Liver (tissue), 9 donors: Measurements from ENCODE around the gene PRPF19. TPM values are rescaled to one million over a fixed set of nuclear protein-coding genes. Genes with fewer than 3 reads are reported as not detected.

Experiments used
- DNase-seq: peaks from one replicate; pipeline ENCODE4 v3.0.0-alpha.2; 2017; ENCODE audit warnings: low spot score
- H3K27ac ChIP-seq, 2 donors: one replicate each; pipeline ENCODE4 v1.7.0; 2013; ENCODE audit warnings: inconsistent platforms in 2 of 2, low read length in 2 of 2, control low read depth in 1 of 2, low read depth in 1 of 2, mild to moderate bottlenecking in 1 of 2
- H3K27me3 ChIP-seq, 4 donors: one replicate each; pipeline versions ENCODE4 v1.6.1 to v1.7.0; 2013; ENCODE audit warnings: low read length in 3 of 4, inconsistent platforms in 1 of 4, mild to moderate bottlenecking in 1 of 4, moderate library complexity in 1 of 4; ENCODE audit not compliant: control insufficient read depth in 4 of 4, insufficient read depth in 4 of 4
- H3K36me3 ChIP-seq, 4 donors: one replicate each; pipeline versions ENCODE4 v1.6.1 to v1.7.0; 2013; ENCODE audit warnings: low read length in 3 of 4, mild to moderate bottlenecking in 3 of 4, low read depth in 1 of 4, moderate library complexity in 1 of 4; ENCODE audit not compliant: control insufficient read depth in 4 of 4, insufficient read depth in 3 of 4
- H3K4me1 ChIP-seq, 4 donors: one replicate each; pipeline versions ENCODE4 v1.6.1 to v1.7.0; 2013; ENCODE audit warnings: low read length in 3 of 4, mild to moderate bottlenecking in 3 of 4, moderate library complexity in 1 of 4; ENCODE audit not compliant: control insufficient read depth in 4 of 4, insufficient read depth in 4 of 4
- H3K4me3 ChIP-seq, 3 donors: one replicate each; pipeline versions ENCODE4 v1.6.1 to v1.7.0; 2013; ENCODE audit warnings: low read length in 3 of 3, control low read depth in 1 of 3, low read depth in 1 of 3, mild to moderate bottlenecking in 1 of 3
- H3K9ac ChIP-seq, 2 donors: one replicate each; pipeline ENCODE4 v1.7.0; 2013; ENCODE audit warnings: low read length in 2 of 2, mild to moderate bottlenecking in 2 of 2, moderate library complexity in 2 of 2, control low read depth in 1 of 2, low read depth in 1 of 2
- H3K9me3 ChIP-seq, 4 donors: one replicate each; pipeline versions ENCODE4 v1.6.1 to v1.7.0; 2013; ENCODE audit warnings: low read length in 3 of 4; ENCODE audit not compliant: control insufficient read depth in 4 of 4
- ATF3 ChIP-seq: IDR thresholded peaks from 2 replicates; pipeline ENCODE4 v1.6.1; 2016; ENCODE audit warnings: antibody characterized with exemption
- CTCF ChIP-seq: fragments of 150-350 bp; IDR thresholded peaks from 2 replicates; pipeline ENCODE4 v1.5.1; 2017; ENCODE audit warnings: improper control_type of control experiment, low read depth, low read length; ENCODE audit not compliant: missing input control
- EGR1 ChIP-seq, 2 donors: IDR thresholded peaks; 2 replicates each; pipeline ENCODE4 v1.6.1; 2016 to 2018; ENCODE audit warnings: antibody characterized with exemption in 2 of 2, low read depth in 2 of 2
- FOXA1 ChIP-seq: IDR thresholded peaks from 2 replicates; pipeline ENCODE4 v1.6.1; 2016; ENCODE audit warnings: antibody characterized with exemption
- FOXA2 ChIP-seq: IDR thresholded peaks from 2 replicates; pipeline ENCODE4 v1.6.1; 2016; ENCODE audit warnings: antibody characterized with exemption
- GABPA ChIP-seq, 2 donors: IDR thresholded peaks in 1 of 2; conservative IDR thresholded peaks in 1 of 2; 2 replicates each; pipeline ENCODE4 v1.6.1; 2016; ENCODE audit warnings: antibody characterized with exemption in 2 of 2, mild to moderate bottlenecking in 1 of 2, moderate library complexity in 1 of 2
- HNF4A ChIP-seq, 2 donors: conservative IDR thresholded peaks; 2 replicates each; pipeline ENCODE4 v1.6.1; 2016; ENCODE audit warnings: antibody characterized with exemption in 2 of 2, mild to moderate bottlenecking in 2 of 2
- HNF4G ChIP-seq: IDR thresholded peaks from 2 replicates; pipeline ENCODE4 v1.6.1; 2016; ENCODE audit warnings: antibody characterized with exemption
- JUND ChIP-seq, 2 donors: IDR thresholded peaks; 2 replicates each; pipeline ENCODE4 v1.6.1; 2016; ENCODE audit warnings: antibody characterized with exemption in 2 of 2
- MAX ChIP-seq: IDR thresholded peaks from 2 replicates; pipeline ENCODE4 v1.6.1; 2016; ENCODE audit warnings: antibody characterized with exemption
- NR2F2 ChIP-seq: IDR thresholded peaks from 2 replicates; pipeline ENCODE4 v1.6.1; 2016; ENCODE audit warnings: antibody characterized with exemption
- RAD21 ChIP-seq, 2 donors: IDR thresholded peaks; 2 replicates each; pipeline ENCODE4 v1.6.1; 2016; ENCODE audit warnings: antibody characterized with exemption in 2 of 2, mild to moderate bottlenecking in 2 of 2
- REST ChIP-seq: IDR thresholded peaks from 2 replicates; pipeline ENCODE4 v1.6.1; 2016; ENCODE audit warnings: antibody characterized with exemption, mild to moderate bottlenecking
- RXRA ChIP-seq, 2 donors: IDR thresholded peaks; 2 replicates each; pipeline ENCODE4 v1.6.1; 2017 to 2018; ENCODE audit warnings: antibody characterized with exemption in 2 of 2, mild to moderate bottlenecking in 1 of 2
- SP1 ChIP-seq: IDR thresholded peaks from 2 replicates; pipeline ENCODE4 v1.6.1; 2018; ENCODE audit warnings: antibody characterized with exemption, mild to moderate bottlenecking
- TAF1 ChIP-seq: conservative IDR thresholded peaks from 2 replicates; pipeline ENCODE4 v1.6.1; 2016; ENCODE audit warnings: antibody characterized with exemption, mild to moderate bottlenecking
- YY1 ChIP-seq: IDR thresholded peaks from 2 replicates; pipeline ENCODE4 v1.6.1; 2016; ENCODE audit warnings: antibody characterized with exemption, mild to moderate bottlenecking
- ZBTB33 ChIP-seq: IDR thresholded peaks from 2 replicates; pipeline ENCODE4 v1.6.1; 2016; ENCODE audit warnings: antibody characterized with exemption
- WGBS: extraction: QIAGEN DNeasy Blood & Tissue Kit; methylation state at CpG from one replicate; pipeline ENCODE4 v1.1.7; 2013; 5-methylcytosine and 5-hydroxymethylcytosine counted together
- polyA plus RNA-seq, 2 donors: library from polyadenylated mRNA; stranded (reverse) in 1 of 2; unstranded in 1 of 2; fragments of 200-250 nt in 1 of 2; fragments of >200 nt in 1 of 2; fragmentation: Nextera tagmentation in 1 of 2; extraction: Ambion mirVana in 1 of 2; gene quantifications; one replicate each; pipeline versions ENCODE4 v1.2.1 to v1.2.3, GENCODE V29; 2013 to 2015
- total RNA-seq, 2 donors: library from RNA; depleted of rRNA; stranded (reverse); fragments of >200 nt; gene quantifications; one replicate each; pipeline ENCODE4 v1.2.3, GENCODE V29; 2014
- donor health status: healthy.
- donor health status: healthy.
- donor health status: healthy.
- donor health status: healthy.
- donor health status: healthy.

Gene PRPF19
- total and polyA plus RNA-seq, 4 donors, result 25.4 to 57.1 (median 40.4) TPM

- no peak overlapping the region for H3K27ac ChIP-seq
- no peaks in the 10 kb centered on the region for H3K4me1 ChIP-seq
- 90% methylated on average over 18 of the region's 18 CpGs for WGBS
- TF ChIP-seq ZBTB33 (no peak), RXRA (IDR thresholded peaks at IDR 0.05) (no peak), SP1 (no peak), REST (no peak), FOXA1 (no peak), HNF4G (no peak), HNF4A (conservative IDR thresholded peaks at IDR 0.05) (no peak), NR2F2 (no peak), RAD21 (IDR thresholded peaks at IDR 0.05) (no peak), YY1 (no peak), GABPA (IDR thresholded peaks at IDR 0.05 in 1 of 2, conservative IDR thresholded peaks at IDR 0.05 in 1 of 2) (no peak), MAX (no peak), CTCF (no peak), JUND (IDR thresholded peaks at IDR 0.05) (no peak), EGR1 (IDR thresholded peaks at IDR 0.05; ENCODE audit: low read depth in 2 of 2) (no peak), TAF1 (no peak), FOXA2 (no peak), ATF3 (no peak)
- DNase-seq, result no peak
- no peaks in the 10 kb centered on the region for H3K27me3 ChIP-seq
- no peak overlapping the region for H3K4me3 ChIP-seq
- no peaks in the 10 kb centered on the region for H3K9me3 ChIP-seq
- no peak overlapping the region for H3K9ac ChIP-seq
- H3K36me3 ChIP-seq, result peaks cover 2 to 28% (median 9%) of the 10 kb centered on the region in 4 donors
Observed at GRCh38 chr11:60936467-60937143, 30.2 kb upstream of the PRPF19 start.
